ENCODE measurements around the gene PLK1.
"Not testable (repeated sequence)": the region's sequence is repeated elsewhere in the genome, so short reads cannot be mapped to it uniquely, and the experiment has no call there.

The PLK1 gene

DNA sequence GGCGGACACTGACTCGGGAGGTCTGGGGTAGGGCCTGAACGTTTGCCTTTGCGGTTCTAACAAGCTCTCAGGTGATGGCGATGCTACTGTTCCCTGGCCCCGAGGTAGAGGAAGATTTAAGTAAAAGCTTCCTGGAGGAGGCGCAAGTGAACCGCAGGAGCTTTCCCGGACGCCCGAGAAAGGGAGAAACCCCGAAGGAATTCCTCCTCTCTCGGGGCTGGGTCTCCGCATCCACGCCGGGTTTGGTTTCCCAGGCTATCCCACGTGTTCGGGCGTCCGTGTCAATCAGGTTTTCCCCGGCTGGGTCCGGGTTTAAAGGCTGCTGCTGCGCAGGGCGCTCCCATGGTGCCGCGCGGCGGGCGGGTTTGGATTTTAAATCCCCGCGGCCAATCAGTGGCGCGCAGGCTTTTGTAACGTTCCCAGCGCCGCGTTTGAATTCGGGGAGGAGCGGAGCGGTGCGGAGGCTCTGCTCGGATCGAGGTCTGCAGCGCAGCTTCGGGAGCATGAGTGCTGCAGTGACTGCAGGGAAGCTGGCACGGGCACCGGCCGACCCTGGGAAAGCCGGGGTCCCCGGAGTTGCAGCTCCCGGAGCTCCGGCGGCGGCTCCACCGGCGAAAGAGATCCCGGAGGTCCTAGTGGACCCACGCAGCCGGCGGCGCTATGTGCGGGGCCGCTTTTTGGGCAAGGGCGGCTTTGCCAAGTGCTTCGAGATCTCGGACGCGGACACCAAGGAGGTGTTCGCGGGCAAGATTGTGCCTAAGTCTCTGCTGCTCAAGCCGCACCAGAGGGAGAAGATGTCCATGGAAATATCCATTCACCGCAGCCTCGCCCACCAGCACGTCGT is at the start of gene PLK1:
Gene PLK1, plus strand, starts transcription at position 460 of the 844 bp plus-strand sequence. Its CDS starts 44 bp downstream, at position 504.
- peak; percentile 95 for DNase-seq (ENCODE audit: low spot score)

DNA sequence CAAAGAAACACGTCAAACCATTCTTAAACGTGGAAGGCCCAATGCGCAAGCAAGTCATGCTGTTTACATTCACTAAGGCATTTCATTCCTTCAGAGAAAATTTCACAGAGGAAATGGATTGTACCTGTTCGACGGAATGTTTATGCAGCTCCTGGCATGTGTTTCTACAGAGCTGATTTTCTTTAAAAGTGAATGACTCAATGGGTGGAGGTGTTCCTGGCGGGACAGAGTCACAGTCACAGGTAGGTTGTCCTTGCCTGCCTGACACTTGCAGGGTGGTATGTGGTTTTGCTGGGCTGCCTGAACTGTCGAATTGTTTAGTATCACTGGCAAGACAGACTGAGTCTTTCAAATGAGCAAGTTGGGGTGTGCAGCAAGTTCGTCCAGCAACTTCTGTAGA is 49.2 kb upstream of the PLK1 start:
- no peak for DNase-seq (ENCODE audit: low spot score)

DNA sequence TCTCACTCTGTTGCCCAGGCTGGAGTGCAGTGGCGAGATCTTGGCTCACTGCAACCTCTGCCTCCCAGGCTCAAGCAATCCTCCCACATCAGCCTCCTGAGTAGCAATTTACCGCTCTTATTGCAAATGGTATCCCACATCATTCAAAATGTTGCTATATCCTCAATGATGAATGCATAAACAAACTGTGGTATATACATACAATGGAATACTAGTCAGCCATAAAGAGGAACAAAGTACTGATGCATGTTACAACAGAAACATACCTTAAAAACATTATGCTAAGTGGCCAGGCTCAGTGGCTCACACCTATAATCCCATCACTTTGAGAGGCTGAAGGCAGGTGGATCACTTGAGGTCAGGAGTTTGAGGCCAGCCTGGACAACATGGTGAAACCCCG is 46.8 kb upstream of the PLK1 start:
- not testable (repeated sequence) for DNase-seq (ENCODE audit: low spot score)

DNA sequence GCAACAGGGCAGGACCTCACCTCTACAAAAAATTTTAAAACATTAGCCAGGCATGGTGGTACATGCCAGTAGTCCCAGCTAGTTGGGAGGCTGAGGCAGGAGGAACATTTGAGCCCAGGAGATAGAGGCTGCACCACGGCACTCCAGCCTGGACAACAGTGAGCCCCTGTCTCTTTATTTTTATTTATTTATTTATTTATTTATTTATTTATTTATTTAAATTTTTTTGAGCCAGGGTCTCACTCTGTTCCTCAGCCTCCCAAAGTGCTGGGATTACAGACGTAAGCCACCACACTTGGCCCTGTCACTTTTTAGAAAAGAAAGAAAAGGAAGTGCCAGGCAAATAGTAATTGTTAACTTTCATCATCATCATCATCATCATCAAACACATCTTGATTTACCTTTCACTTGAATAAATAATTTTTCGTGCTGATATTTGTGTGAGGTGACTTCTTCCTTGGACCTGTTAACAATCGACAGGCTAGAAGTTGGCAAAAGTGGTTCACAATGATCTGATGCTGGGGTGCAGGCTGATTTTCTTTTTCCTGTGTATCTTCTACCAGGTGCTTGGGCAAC is 44.1 kb upstream of the PLK1 start:
- no peak for DNase-seq (ENCODE audit: low spot score)

DNA sequence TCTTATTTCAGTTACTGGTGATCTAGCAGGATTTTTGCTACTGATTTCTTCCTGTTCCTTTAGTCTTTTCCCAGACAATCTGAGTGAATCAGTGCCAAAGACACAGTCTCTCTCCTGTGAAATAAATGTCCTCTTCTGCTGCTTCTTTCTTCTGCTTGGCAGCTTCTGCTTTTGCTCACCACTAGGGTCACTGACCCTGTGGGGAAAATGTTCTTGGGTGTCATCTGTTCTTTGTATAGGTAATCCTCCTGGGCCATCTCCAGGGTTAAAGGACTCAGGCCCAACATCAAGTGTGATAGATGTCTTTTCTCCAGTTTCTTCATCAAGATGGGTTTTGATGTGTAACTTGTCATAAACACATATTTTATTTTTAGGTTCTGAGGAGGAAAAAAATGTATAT is 42.7 kb upstream of the PLK1 start:
- DNase-seq (ENCODE audit: low spot score) = no peak

DNA sequence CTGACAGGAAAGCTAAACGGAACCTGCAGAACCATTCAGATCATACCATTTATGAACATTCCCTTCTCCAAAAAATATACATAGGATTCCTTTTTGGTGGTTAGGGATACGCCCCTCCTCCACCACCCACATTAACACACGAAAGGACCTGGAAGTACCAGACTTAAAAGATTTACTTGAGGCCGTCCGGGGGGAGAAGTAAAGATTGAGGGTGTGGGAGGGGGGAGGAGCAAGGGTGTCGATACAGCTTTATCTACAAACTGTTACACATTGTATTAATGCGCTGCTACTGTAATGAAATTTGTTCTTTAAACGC is 38.1 kb upstream of the PLK1 start:
- peak; percentile 29 for DNase-seq (ENCODE audit: low spot score)

DNA sequence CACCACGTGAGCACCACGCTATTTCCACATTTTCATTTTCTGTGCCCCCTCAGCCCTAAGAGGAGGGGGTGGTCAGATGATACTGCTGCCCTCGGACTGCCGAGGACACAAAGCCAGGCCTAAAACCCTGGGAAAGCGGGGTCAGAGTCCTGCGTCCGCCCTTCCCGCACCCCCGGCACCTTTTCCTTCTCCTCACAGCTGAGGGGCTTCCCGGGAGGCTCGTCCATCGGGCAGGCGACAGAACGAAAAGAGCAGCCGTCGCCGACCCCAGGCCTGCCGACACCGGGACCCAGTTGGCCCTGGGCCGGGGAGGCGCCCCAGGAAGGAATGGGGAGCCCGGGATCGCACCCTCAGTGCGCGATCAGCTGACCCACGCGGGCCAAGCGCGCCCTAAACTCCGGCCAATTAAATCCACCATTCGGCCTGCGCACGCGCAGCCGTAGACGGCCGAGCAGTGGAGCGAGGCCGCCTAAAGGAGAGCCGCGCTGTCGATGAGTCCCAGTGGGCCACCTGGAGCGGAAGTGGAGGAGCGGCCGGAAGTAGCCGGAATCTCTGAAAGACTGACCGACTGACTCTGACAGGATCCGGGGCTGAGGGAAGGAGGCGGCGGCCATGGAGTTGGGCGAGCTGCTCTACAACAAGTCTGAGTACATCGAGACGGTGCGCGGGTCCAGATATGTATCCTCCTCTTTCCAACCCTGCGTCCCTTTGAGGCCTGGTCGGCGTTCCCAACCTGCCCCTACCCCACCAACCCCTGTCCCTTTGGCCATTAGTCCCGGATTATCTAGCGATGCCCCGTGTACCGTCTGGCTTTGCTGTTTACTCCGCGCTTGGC is 37.5 kb upstream of the PLK1 start, which contains the start of the genes DCTN5 and PALB2:
Gene DCTN5, plus strand, starts transcription at position 536 of the 835 bp plus-strand sequence. Its CDS starts 77 bp downstream, at position 613.
Gene PALB2, minus strand, starts transcription at position 380 of the 835 bp plus-strand sequence. Its CDS starts 153 bp downstream, at position 227.
- DNase-seq (ENCODE audit: low spot score) = peak; percentile 91

DNA sequence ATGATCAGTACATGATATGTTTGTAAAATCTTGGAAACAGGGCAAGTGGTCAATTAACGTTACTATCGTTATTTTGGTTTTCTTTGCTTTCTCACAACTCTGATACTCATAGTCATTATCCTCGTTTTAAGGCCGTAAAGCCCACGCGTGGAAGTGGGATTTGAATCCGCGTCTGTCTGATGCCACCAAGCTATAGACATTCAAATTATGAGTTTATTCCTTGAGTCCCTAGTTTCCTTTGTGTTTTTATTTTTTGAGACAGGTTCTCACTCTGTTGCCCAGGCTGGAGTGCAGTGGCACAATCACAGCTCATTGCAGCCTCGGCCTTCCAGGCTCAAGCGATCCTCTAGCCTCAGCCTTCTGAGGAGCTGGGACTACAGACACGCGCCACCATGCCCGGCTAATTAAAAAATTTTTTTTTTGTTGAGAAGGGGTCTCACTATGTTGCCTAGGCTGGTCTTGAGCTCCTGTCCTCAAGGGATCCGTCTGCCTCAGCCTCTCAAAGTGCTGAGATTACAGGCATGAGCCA is 36.4 kb upstream of the PLK1 start:
- DNase-seq (ENCODE audit: low spot score) = no peak

DNA sequence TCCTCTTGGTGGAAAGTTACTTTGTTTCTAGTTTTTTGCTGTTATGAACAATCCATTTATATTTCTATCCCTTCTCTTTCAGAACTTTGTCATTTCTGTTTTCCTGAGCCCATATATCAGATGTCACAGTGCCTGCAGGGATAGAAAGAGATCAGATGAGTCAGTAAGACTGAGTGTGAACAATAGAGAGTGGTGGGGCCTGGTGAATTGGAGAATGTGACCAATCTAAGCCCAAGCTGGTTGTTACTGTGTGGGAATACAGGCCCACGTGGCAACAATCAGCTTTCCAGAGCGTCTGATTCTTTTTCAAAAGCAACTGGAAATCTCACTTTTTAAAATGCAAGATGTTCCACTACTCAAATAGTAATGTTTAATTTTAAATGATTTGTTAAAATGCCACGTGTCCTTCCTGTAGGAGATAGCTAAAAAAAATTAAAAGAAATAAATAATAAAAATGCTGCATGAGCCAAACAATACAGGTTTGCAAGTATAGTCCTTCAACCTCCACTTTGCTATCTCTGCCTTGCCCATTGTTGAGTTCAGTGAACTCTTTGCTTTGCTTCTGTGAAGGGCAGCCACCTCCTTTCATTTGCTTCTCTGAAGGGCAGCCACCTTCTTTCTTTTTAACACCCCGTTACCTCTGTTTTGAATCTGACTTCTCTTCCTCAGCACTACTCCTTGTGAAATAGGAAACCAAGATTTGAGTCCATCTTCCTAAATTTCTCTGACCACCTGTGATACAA is 27.8 kb upstream of the PLK1 start:
- no peak for DNase-seq (ENCODE audit: low spot score)

DNA sequence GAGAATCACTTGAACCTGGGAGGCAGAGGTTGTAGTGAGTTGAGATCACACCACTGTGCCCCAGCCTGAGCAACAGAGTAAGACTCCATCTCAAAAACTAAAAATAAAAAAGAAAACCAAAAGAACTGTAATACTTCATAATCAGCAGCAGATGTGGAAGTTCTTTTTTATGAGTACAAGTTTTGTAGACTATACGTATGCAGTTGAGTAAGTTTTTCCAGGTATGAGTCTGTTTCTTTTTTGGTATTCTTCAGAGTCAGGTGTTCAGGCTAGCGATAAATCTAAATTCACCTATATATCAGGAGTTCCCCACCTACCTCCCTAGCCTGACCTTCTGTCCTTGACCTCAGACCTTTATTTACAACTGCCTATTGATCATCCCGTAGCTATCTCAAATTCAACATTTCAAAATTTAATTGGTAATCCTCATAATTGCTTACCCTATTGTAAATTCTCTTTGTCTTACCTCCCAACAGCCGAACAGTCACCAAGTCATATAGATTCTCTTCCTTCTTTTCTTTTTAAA is 26.7 kb upstream of the PLK1 start:
- DNase-seq (ENCODE audit: low spot score) = no peak

DNA sequence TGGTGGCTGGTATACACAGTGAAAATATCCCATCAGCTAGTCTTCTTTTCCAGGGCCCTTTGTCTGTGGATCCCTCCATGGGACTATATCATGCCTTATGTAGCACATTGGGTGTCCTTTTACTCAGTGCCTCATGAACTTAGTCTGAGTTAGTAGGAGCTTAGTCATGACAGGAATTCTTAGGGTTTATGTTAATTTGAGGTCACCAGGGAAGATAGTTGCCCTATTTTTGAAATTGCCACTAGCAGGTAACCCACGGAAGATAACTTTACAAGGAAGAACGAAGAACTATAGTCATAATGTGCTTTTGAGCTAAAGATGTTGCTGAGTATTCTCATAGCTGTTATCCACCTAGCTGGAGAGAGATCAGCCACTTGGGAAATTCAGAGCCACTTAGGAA is 14.8 kb upstream of the PLK1 start:
- DNase-seq (ENCODE audit: low spot score) = no peak

DNA sequence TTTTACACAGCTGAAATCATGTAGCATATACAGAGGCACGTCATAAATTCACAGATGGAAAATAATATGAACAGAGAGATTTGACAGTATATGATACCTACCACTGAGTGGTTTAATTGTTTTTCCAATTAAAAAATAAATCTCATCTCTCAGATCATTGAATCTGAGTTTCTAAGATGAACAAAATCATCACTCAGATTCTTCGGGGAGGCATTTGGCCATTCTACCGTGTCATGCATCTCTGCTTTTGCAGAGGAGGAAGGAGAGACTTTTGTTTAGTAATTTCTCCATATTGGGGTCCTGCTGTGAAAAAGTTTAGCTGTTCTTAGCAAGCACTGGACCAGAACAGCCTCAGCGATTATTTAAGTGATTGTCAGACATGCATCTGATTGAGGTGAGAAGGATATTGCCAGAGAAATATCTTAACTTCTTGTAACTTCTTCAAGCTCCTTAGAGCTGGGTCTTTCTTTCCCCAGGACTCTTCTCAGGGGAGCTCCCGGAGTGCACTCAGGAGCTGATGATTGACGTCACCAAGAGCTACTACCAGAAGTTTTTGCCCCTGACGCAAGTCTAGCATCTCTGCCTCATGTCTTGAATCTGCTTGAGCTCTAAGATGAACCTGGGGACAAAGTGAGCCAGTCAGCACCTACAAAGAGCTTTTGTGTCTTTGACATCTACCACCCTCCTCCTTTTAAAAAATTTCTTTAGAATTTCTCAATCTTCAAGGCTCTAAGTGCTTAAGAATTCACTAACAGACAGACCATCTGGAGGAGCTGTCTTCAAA is 11.9 kb upstream of the PLK1 start:
- no peak for DNase-seq (ENCODE audit: low spot score)

DNA sequence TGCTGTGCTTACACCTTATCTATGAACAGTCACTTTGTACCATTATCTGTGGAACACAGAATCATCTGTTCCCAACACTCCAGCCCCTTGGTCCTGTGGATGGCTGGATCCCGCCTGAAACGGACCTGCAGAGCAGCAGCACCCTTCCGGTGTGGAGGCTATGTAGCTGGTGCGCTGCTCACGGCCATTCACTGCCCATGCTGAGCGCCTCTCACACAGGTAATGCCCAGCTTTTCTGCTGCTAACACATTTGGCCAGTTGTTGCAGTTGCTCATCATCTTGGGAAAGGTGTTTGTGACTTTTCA is 11.4 kb upstream of the PLK1 start:
- DNase-seq (ENCODE audit: low spot score) = no peak

DNA sequence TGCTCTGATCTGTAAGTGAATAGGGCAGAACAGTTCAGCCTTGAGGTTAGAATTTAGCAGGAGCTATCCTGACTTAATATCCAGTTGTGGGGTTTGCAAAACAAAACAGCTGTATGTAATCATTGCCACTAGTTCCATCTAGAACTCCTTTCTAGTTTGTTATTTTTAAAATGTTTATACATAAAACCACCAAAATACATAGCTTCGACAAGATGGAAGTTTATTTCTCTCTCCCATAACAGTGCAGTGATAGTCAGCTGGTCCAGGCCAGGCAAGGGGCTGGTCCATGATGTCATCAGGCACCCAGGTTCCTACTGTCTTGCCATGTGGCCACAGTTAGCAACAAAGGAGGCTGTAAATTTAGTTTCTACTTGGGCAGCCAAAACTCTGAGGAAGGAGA is 10.5 kb upstream of the PLK1 start:
- DNase-seq (ENCODE audit: low spot score) = no peak

DNA sequence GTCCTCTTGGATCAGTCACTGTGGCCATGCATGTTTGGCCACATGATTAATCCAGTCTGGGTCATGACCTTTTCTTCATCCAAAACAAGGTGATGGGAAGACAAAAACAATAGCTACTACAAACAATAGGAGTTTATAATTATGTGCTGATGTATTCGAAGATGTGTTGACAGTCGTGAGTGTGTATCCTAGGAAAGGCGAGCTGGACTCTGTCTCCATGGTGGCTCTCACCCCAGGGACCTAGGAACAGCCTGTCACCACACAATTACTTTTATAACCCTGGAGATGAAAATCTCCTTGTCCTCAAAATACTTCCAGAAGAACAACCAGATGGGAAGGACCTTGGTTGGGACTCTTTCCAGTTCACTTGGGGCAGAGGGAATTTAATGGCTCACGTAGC is 9.8 kb upstream of the PLK1 start:
- no peak for DNase-seq (ENCODE audit: low spot score)

DNA sequence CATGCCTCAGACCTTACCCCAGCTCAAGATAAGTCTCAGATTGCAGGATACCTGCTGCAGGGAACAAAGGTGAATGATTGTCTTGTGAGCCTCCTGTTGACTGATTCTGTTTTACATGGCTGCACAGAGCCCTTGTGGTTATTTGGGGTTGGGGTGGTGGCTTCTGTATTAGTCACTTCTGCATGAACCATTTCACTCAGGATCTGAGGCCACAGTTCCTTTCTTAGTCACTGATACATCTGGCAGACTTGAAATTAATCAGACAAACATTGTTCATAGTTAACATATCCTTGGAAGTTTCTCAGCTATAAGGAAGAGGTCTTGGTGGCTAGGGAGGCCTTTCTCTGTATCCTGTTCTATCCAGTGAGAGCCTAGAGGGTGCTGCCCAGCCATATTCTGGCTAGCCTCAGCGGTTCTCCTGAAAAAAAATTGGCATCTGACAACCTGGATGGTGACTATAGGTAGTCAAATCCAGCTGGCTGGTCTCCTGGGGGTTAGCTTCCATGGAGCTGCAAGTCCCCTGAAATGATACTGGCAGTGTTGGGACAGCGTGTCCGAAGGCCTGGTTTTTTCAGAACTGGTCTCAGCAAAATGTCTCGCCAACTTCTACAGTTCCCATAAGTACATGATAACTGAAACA is 8.4 kb upstream of the PLK1 start:
- no peak for DNase-seq (ENCODE audit: low spot score)

DNA sequence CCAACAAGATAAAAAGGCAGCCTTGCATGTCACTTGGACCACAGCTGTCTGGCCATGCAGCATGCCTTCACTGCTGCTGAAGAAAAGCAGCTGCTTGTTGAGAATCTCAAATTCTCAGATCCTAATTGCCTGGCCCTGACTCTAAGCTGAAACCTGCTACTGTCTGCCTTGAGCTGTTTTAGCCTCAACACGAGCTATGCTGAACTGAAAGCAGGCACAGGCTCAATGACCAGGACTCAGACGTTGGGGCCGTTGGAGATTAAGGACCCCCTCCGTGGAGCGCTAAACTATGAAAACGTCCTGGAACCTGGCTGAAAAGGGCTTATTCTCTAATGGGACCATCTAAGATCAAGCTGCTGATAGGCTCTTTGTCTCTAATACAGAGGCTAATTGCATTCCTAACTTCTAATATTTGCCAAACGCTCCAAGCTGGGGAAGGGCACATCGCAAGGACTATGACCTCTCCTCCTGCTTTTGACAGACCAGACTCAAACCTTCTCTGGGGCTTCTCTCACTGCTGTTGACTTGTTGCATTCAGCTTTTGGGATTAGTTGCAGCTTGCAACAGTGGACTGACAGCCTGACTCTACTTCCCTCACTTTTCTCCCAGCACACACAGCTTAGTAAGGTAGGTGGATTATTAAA is 4.6 kb upstream of the PLK1 start:
- DNase-seq (ENCODE audit: low spot score) = no peak

DNA sequence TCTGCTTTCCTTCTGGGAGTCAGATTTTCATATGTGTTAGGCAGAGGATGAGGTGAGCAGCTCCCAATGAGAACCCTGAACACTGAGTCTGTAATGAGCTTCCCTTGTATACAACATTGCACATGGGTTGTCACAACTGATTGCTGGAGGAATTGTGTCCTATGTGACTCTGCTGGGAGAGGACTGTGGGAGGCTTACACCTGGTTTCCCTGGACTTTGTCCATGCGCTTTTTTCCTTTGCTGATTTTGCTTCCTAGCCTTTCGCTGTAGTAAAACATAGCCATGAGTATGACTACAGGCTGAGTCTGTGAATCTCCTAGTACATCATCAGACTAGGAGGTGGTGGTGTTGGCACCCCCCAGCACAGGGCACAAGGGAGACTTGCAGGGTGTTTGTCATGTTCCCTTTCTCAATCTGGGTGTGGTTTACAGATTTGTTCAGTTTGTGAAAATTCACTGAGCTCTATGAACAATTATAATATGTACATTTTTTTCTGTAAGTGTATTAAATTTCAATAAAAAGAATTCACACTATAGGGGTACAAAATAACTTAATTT is 1.7 kb upstream of the PLK1 start:
- DNase-seq (ENCODE audit: low spot score) = peak; percentile 34

DNA sequence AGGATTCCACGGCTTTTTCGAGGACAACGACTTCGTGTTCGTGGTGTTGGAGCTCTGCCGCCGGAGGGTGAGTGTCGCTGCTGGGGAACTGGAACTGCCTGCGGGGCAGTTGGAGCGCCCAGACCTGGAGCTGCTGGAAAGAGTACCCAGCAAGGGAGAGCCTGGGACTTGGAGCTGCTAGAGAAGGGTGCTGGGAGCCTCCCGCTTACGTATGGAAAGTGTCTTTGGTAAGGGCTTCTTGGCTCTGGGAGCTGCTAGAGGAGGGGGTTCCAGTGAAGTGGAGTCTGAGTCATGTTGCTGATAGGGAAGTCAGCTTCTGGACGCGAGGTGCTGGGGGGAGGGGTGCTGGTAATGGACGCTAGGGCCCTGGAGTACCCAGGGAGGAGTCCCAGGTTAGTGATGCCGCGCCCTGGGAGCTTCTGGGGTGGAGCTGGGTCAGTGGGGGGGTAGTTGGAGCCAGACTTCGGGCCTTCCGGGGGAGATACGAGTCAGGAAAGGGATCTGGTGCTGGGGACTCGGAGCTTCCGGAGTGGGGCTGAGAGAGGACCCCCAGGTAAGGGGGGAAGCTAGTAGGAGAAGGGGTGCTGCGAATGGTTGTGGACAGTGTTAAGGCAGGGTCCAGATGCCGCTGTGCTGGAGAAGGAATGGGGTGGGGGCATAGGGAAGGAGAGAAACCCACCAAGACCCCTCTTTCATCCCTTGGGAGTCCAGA is 741 bp downstream of the PLK1 start:
- DNase-seq (ENCODE audit: low spot score) = peak; percentile 51
